ENCODE measurements around the gene JAKMIP2. TPM values are rescaled to one million over a fixed set of nuclear protein-coding genes. Genes with fewer than 3 reads are reported as not detected.

JAKMIP2 gene
- total RNA-seq, 1 experiment from 2014 or later = 6.4 TPM

- Histone ChIP-seq H4K8ac (replicated peaks; ENCODE audit: insufficient read length, low read depth, low read length) (no peak overlapping the region), H3K23me2 (ENCODE audit: insufficient read length, low read depth, low read length, poor library complexity, severe bottlenecking) (no peaks in the 10 kb centered on the region), H2BK15ac (ENCODE audit: low read depth, low read length) (no peak overlapping the region), H3K18ac (ENCODE audit: insufficient read length, low read depth, low read length) (no peak overlapping the region), H4K5ac (ENCODE audit: insufficient read length, low read depth, low read length) (no peak overlapping the region), H4K20me1 (ENCODE audit: control insufficient read depth, insufficient read depth, insufficient read length) (no peaks in the 10 kb centered on the region), H2BK12ac (ENCODE audit: insufficient read length, low read depth, low read length) (no peak overlapping the region), H2AK5ac (ENCODE audit: insufficient read length, low read length) (no peak overlapping the region), H4K91ac (ENCODE audit: insufficient read length, low read depth, low read length) (no peak overlapping the region), H3T11ph (ENCODE audit: low read length) (no peak overlapping the region), H3K56ac (ENCODE audit: insufficient read length, low read depth, low read length) (no peak overlapping the region), H2BK120ac (ENCODE audit: low read depth, low read length, poor library complexity, severe bottlenecking) (no peak overlapping the region), H2BK20ac (ENCODE audit: low read depth, low read length, poor library complexity, severe bottlenecking) (no peak overlapping the region), H3K79me1 (ENCODE audit: insufficient read depth, low read depth, low read length, poor library complexity, severe bottlenecking) (peaks cover 3% of the 10 kb centered on the region), H3K79me2 (ENCODE audit: insufficient read depth, low read length) (no peaks in the 10 kb centered on the region), H3K4me2 (ENCODE audit: insufficient read depth, insufficient read length, low read length) (no peak overlapping the region), H3K14ac (ENCODE audit: insufficient read depth, low read length) (no peak overlapping the region), H3K9me3 (ENCODE audit: control insufficient read depth, low read depth, low read length) (no peaks in the 10 kb centered on the region), H3K4ac (ENCODE audit: low read depth, low read length) (no peak overlapping the region), H2AFZ (ENCODE audit: low read length) (no peak overlapping the region), H3K9ac (ENCODE audit: extremely low read depth, insufficient read length, low read length) (no peak overlapping the region), H2BK5ac (ENCODE audit: insufficient read length, low read length) (no peak overlapping the region), H3K27ac (ENCODE audit: insufficient read length, low read depth, low read length) (no peak overlapping the region), H3K4me1 (ENCODE audit: insufficient read depth, low read length) (peaks cover 3% of the 10 kb centered on the region), H3K27me3 (ENCODE audit: insufficient read depth, low read length) (no peaks in the 10 kb centered on the region), H3K23ac (ENCODE audit: insufficient read length, low read depth, low read length) (no peak overlapping the region)
- H3K9me3 Mint-ChIP-seq = no peaks in the 10 kb centered on the region
- H3K27me3 Mint-ChIP-seq (ENCODE audit: low read depth) = no peaks in the 10 kb centered on the region
- no CpG with 5 or more reads among the region's 1 CpG for WGBS (ENCODE audit: extremely low coverage, insufficient read length, low lambda C conversion rate)
- TF ChIP-seq, protein P1, sequence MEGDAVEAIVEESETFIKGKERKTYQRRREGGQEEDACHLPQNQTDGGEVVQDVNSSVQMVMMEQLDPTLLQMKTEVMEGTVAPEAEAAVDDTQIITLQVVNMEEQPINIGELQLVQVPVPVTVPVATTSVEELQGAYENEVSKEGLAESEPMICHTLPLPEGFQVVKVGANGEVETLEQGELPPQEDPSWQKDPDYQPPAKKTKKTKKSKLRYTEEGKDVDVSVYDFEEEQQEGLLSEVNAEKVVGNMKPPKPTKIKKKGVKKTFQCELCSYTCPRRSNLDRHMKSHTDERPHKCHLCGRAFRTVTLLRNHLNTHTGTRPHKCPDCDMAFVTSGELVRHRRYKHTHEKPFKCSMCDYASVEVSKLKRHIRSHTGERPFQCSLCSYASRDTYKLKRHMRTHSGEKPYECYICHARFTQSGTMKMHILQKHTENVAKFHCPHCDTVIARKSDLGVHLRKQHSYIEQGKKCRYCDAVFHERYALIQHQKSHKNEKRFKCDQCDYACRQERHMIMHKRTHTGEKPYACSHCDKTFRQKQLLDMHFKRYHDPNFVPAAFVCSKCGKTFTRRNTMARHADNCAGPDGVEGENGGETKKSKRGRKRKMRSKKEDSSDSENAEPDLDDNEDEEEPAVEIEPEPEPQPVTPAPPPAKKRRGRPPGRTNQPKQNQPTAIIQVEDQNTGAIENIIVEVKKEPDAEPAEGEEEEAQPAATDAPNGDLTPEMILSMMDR (conservative IDR thresholded peaks at IDR 0.05) = no peak
- DNase-seq = no peak
- H3K4me1 Mint-ChIP-seq = peaks cover 13 to 18% of the 10 kb centered on the region in 2 experiments
- H3K4me3 Mint-ChIP-seq = no peak overlapping the region
- peak overlapping the region in 1 of 3 experiments; percentile 24; a peak in 1 of 7 replicates for H3K27ac Mint-ChIP-seq
- peaks cover 39 to 82% (median 61%) of the 10 kb centered on the region in 3 experiments for H3K36me3 Mint-ChIP-seq (ENCODE audit: insufficient read depth in 1 of 3, low read depth in 3 of 3)
Observed at GRCh38 chr5:147616421-147616820, 166.1 kb downstream of the JAKMIP2 start.
